ENCODE data around the gene FERMT1. TPM values are rescaled to one million over a fixed set of nuclear protein-coding genes. Genes with fewer than 3 reads are reported as not detected.

FERMT1 gene
- total and polyA plus RNA-seq, 4 donors = 5.2 to 6.8 (median 5.5) TPM

GRCh38 chr20:6075428-6076219, 47.2 kb downstream of the FERMT1 start:
- no peak overlapping the region for H3K4me3 ChIP-seq (ENCODE audit: low read depth, low read length)
- WGBS (ENCODE audit: insufficient coverage) = 36% methylated on average over 4 of the region's 8 CpGs

GRCh38 chr20:6074784-6075183, 48.0 kb downstream of the FERMT1 start:
- no peak overlapping the region for H3K4me3 ChIP-seq (ENCODE audit: low read depth, low read length)
- no peak for DNase-seq (ENCODE audit: low read depth in 4 of 6, low spot score in 6 of 6)
- no peaks in the 10 kb centered on the region for H3K27me3 ChIP-seq (ENCODE audit: control insufficient read depth, insufficient read depth, low read length)
- H3K27ac ChIP-seq (ENCODE audit: low read depth, low read length) = no peak overlapping the region
- H3K36me3 ChIP-seq (ENCODE audit: control insufficient read depth, insufficient read depth, low read length) = no peaks in the 10 kb centered on the region
- H3K4me1 ChIP-seq (ENCODE audit: control insufficient read depth, insufficient read depth, low read length) = peaks cover 20% of the 10 kb centered on the region
- H3K9me3 ChIP-seq (ENCODE audit: control insufficient read depth, insufficient read depth, low read length) = no peaks in the 10 kb centered on the region
- WGBS (ENCODE audit: insufficient coverage) = no CpG with 5 or more reads among the region's 2 CpGs

More at GRCh38 chr20:6075428-6076219, 47.2 kb downstream of the FERMT1 start:
- no peaks in the 10 kb centered on the region for H3K9me3 ChIP-seq (ENCODE audit: control insufficient read depth, insufficient read depth, low read length)
- no peaks in the 10 kb centered on the region for H3K36me3 ChIP-seq (ENCODE audit: control insufficient read depth, insufficient read depth, low read length)
- DNase-seq (ENCODE audit: low read depth in 4 of 6, low spot score in 6 of 6) = peak in 5 of 6 donors; percentile 49 to 95 (median 75)
- H3K4me1 ChIP-seq (ENCODE audit: control insufficient read depth, insufficient read depth, low read length) = peaks cover 20% of the 10 kb centered on the region
- peak overlapping the region; percentile 6 for H3K27ac ChIP-seq (ENCODE audit: low read depth, low read length)
- no peaks in the 10 kb centered on the region for H3K27me3 ChIP-seq (ENCODE audit: control insufficient read depth, insufficient read depth, low read length)

- H3K4me3 ChIP-seq (ENCODE audit: low read depth, low read length) = no peak overlapping the region
- peak in 2 of 6 donors; percentile 8 to 24 for DNase-seq (ENCODE audit: low read depth in 4 of 6, low spot score in 6 of 6)
- H3K27ac ChIP-seq (ENCODE audit: low read depth, low read length) = no peak overlapping the region
- H3K36me3 ChIP-seq (ENCODE audit: control insufficient read depth, insufficient read depth, low read length) = no peaks in the 10 kb centered on the region
- no peaks in the 10 kb centered on the region for H3K27me3 ChIP-seq (ENCODE audit: control insufficient read depth, insufficient read depth, low read length)
- H3K9me3 ChIP-seq (ENCODE audit: control insufficient read depth, insufficient read depth, low read length) = no peaks in the 10 kb centered on the region
- H3K4me1 ChIP-seq (ENCODE audit: control insufficient read depth, insufficient read depth, low read length) = peaks cover 20% of the 10 kb centered on the region
- no CpG with 5 or more reads among the region's 2 CpGs for WGBS (ENCODE audit: insufficient coverage)
Observed at GRCh38 chr20:6074145-6074561, 48.7 kb downstream of the FERMT1 start.

GRCh38 chr20:6070829-6071695, 51.8 kb downstream of the FERMT1 start:
- 94% methylated on average over 5 of the region's 6 CpGs for WGBS (ENCODE audit: insufficient coverage)
- no peaks in the 10 kb centered on the region for H3K27me3 ChIP-seq (ENCODE audit: control insufficient read depth, insufficient read depth, low read length)
- H3K9me3 ChIP-seq (ENCODE audit: control insufficient read depth, insufficient read depth, low read length) = no peaks in the 10 kb centered on the region
- H3K4me1 ChIP-seq (ENCODE audit: control insufficient read depth, insufficient read depth, low read length) = peaks cover 15% of the 10 kb centered on the region
- DNase-seq (ENCODE audit: low read depth in 4 of 6, low spot score in 6 of 6) = no peak
- no peak overlapping the region for H3K4me3 ChIP-seq (ENCODE audit: low read depth, low read length)
- no peak overlapping the region for H3K27ac ChIP-seq (ENCODE audit: low read depth, low read length)
- no peaks in the 10 kb centered on the region for H3K36me3 ChIP-seq (ENCODE audit: control insufficient read depth, insufficient read depth, low read length)

DNA sequence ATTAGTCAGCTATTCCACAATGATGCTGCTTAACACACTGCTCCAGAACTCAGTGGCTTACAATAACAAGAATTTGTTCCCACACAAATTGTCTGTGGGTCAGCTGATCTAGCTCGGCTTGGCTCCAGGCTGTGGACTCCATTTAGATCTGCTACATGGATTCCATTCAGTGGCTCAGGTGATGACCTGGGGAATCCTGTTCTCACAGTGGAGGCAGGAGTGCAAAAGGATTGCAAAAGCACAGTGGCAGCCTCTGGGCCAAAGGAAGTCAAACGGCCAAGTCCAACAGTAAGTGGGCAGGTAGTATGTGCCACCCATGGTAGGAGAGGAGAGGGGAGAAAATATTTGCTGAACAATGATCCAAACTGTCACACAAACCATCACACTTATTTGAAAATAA, 53.2 kb downstream of the FERMT1 start:
- Histone ChIP-seq H3K36me3 (ENCODE audit: control insufficient read depth, insufficient read depth, low read length) (no peaks in the 10 kb centered on the region), H3K9me3 (ENCODE audit: control insufficient read depth, insufficient read depth, low read length) (no peaks in the 10 kb centered on the region), H3K4me3 (ENCODE audit: low read depth, low read length) (no peak overlapping the region), H3K27me3 (ENCODE audit: control insufficient read depth, insufficient read depth, low read length) (no peaks in the 10 kb centered on the region), H3K27ac (ENCODE audit: low read depth, low read length) (no peak overlapping the region), H3K4me1 (ENCODE audit: control insufficient read depth, insufficient read depth, low read length) (peaks cover 7% of the 10 kb centered on the region)
- DNase-seq (ENCODE audit: low read depth in 4 of 6, low spot score in 6 of 6) = no peak
- 79% methylated on average over 2 of the region's 2 CpGs for WGBS (ENCODE audit: insufficient coverage)

DNA sequence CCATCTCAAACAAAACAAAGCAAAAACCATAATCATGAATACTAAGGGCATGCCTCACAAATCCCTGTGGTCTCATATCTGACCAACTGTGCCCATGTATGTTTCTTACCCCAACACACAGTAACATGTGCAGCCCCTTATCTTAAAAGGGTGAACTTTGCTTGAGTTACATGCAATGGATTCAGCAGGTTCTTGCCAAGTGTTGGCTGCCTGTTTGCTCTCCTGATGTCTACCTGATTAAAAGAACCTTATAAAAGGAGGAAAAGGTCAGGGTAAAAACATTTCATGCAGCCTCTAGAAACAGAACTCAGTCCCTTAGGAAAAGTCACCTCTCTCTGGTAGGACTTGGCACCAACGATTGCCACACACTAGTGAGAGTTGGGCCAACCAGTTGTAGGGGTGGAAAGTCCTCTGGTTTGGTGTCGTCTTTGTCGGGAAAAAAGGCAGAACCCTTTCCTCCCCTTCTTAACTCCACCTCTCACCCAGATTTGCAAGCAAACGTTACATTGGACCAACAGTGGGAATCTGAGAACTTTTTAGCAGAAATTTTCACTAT, 55.0 kb downstream of the FERMT1 start:
- no peaks in the 10 kb centered on the region for H3K36me3 ChIP-seq (ENCODE audit: control insufficient read depth, insufficient read depth, low read length)
- no CpG with 5 or more reads among the region's 4 CpGs for WGBS (ENCODE audit: insufficient coverage)
- H3K27me3 ChIP-seq (ENCODE audit: control insufficient read depth, insufficient read depth, low read length) = no peaks in the 10 kb centered on the region

GRCh38 chr20:6066582-6066981, 56.2 kb downstream of the FERMT1 start:
- Histone ChIP-seq H3K4me1 (ENCODE audit: control insufficient read depth, insufficient read depth, low read length) (no peaks in the 10 kb centered on the region), H3K27ac (ENCODE audit: low read depth, low read length) (no peak overlapping the region), H3K4me3 (ENCODE audit: low read depth, low read length) (no peak overlapping the region), H3K9me3 (ENCODE audit: control insufficient read depth, insufficient read depth, low read length) (no peaks in the 10 kb centered on the region), H3K27me3 (ENCODE audit: control insufficient read depth, insufficient read depth, low read length) (no peaks in the 10 kb centered on the region), H3K36me3 (ENCODE audit: control insufficient read depth, insufficient read depth, low read length) (no peaks in the 10 kb centered on the region)
- 79% methylated on average over 2 of the region's 3 CpGs for WGBS (ENCODE audit: insufficient coverage)
- no peak for DNase-seq (ENCODE audit: low read depth in 4 of 6, low spot score in 6 of 6)

More for the DNA sequence above, 55.0 kb downstream of the FERMT1 start:
- H3K4me3 ChIP-seq (ENCODE audit: low read depth, low read length) = no peak overlapping the region
- no peak for DNase-seq (ENCODE audit: low read depth in 4 of 6, low spot score in 6 of 6)
- no peaks in the 10 kb centered on the region for H3K4me1 ChIP-seq (ENCODE audit: control insufficient read depth, insufficient read depth, low read length)
- no peaks in the 10 kb centered on the region for H3K9me3 ChIP-seq (ENCODE audit: control insufficient read depth, insufficient read depth, low read length)
- H3K27ac ChIP-seq (ENCODE audit: low read depth, low read length) = no peak overlapping the region

GRCh38 chr20:6061544-6061943, 61.3 kb downstream of the FERMT1 start:
- Histone ChIP-seq H3K4me1 (ENCODE audit: control insufficient read depth, insufficient read depth, low read length) (no peaks in the 10 kb centered on the region), H3K27ac (ENCODE audit: low read depth, low read length) (no peak overlapping the region), H3K4me3 (ENCODE audit: low read depth, low read length) (no peak overlapping the region), H3K27me3 (ENCODE audit: control insufficient read depth, insufficient read depth, low read length) (no peaks in the 10 kb centered on the region), H3K9me3 (ENCODE audit: control insufficient read depth, insufficient read depth, low read length) (no peaks in the 10 kb centered on the region), H3K36me3 (ENCODE audit: control insufficient read depth, insufficient read depth, low read length) (no peaks in the 10 kb centered on the region)
- DNase-seq (ENCODE audit: low read depth in 4 of 6, low spot score in 6 of 6) = no peak
- WGBS (ENCODE audit: insufficient coverage) = 57% methylated on average over 1 of the region's 2 CpGs

GRCh38 chr20:6060213-6060612, 62.6 kb downstream of the FERMT1 start:
- H3K4me3 ChIP-seq (ENCODE audit: low read depth, low read length) = no peak overlapping the region
- DNase-seq (ENCODE audit: low read depth in 4 of 6, low spot score in 6 of 6) = peak in 2 of 6 donors; percentile 16 to 41
- H3K4me1 ChIP-seq (ENCODE audit: control insufficient read depth, insufficient read depth, low read length) = no peaks in the 10 kb centered on the region
- no peak overlapping the region for H3K27ac ChIP-seq (ENCODE audit: low read depth, low read length)
- no peaks in the 10 kb centered on the region for H3K36me3 ChIP-seq (ENCODE audit: control insufficient read depth, insufficient read depth, low read length)
- no peaks in the 10 kb centered on the region for H3K27me3 ChIP-seq (ENCODE audit: control insufficient read depth, insufficient read depth, low read length)
- no CpG with 5 or more reads among the region's 6 CpGs for WGBS (ENCODE audit: insufficient coverage)
- H3K9me3 ChIP-seq (ENCODE audit: control insufficient read depth, insufficient read depth, low read length) = no peaks in the 10 kb centered on the region
